ENCODE data around the gene ICE2. TPM values are rescaled to one million over a fixed set of nuclear protein-coding genes. Genes with fewer than 3 reads are reported as not detected.
"Not testable (repeated sequence)": the region's sequence is repeated elsewhere in the genome, so short reads cannot be mapped to it uniquely, and the experiment has no call there.

Gene ICE2
- polyA plus RNA-seq, 3 donors, result 10.0 to 27.0 (median 24.8) TPM

DNA sequence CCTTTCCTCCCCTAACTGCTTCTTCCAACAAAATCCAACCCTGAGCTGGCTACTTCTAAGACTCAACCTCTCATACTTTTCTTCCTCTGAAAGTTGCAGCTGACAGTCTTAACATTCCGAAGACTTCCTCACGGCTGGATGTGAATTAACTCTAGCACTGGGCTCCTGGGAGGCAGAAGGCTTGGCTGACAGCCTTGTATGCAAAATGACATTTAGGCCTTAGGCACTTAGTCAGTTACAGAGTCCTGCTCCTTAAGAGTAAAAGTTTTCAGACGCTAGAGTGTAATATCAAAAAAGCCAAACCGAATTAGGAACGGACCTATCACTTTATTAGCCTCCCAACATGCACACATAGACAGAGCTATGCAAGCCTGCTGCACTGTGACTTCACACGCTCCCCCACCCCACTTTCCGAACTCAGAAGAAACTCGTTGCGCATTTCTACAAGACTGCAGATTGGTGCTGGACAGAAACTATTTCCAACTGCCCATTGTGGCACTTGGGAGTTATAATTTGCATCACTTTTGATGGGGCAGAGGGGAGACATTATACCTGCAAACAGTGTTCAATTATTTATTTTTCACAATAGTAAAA is 65.6 kb downstream of the ICE2 start:
- no peak overlapping the region for H3K4me3 Mint-ChIP-seq
- no peaks in the 10 kb centered on the region for H3K9me3 ChIP-seq (replicated peaks in 1 of 2; ENCODE audit: control insufficient read depth in 1 of 2, insufficient read depth in 1 of 2, low read length in 2 of 2)
- H3K36me3 Mint-ChIP-seq, result no peaks in the 10 kb centered on the region
- no peak overlapping the region for H3K9ac ChIP-seq (ENCODE audit: insufficient read depth, low read length, poor library complexity, severe bottlenecking)
- DNase-seq, result no peak
- H3K36me3 ChIP-seq (replicated peaks in 1 of 2; ENCODE audit: control insufficient read depth in 1 of 2, insufficient read depth in 2 of 2, low read length in 2 of 2), result no peaks in the 10 kb centered on the region
- intact Hi-C loops (cut with micrococcal nuclease), result no loop called here
- H3K27me3 Mint-ChIP-seq (ENCODE audit: low read depth in 3 of 3), result peaks cover 0 to 4% (median 2%) of the 10 kb centered on the region in 3 donors
- no peaks in the 10 kb centered on the region for H3K27me3 ChIP-seq (ENCODE audit: control insufficient read depth in 2 of 2, insufficient read depth in 2 of 2, low read length in 2 of 2)
- H2AFZ ChIP-seq (ENCODE audit: insufficient read depth, low read depth, low read length, poor library complexity, severe bottlenecking), result no peak overlapping the region
- WGBS (ENCODE audit: insufficient coverage), result 100% methylated on average over 4 of the region's 9 CpGs
- no peaks in the 10 kb centered on the region for H3K79me2 ChIP-seq (ENCODE audit: insufficient read depth, low read length)
- peaks cover 19 to 24% of the 10 kb centered on the region in 2 donors for H3K4me1 ChIP-seq (ENCODE audit: control insufficient read depth in 1 of 2, insufficient read depth in 2 of 2, low read length in 2 of 2)
- no peak overlapping the region for H3K4me2 ChIP-seq (replicated peaks; ENCODE audit: extremely low read depth, low read length, poor library complexity, severe bottlenecking)
- H4K20me1 ChIP-seq (ENCODE audit: insufficient read depth, low read length), result no peaks in the 10 kb centered on the region
- H3K27ac ChIP-seq (ENCODE audit: low read depth in 1 of 2, low read length in 2 of 2), result no peak overlapping the region
- H3K9me3 Mint-ChIP-seq, result peaks cover 0 to 2% (median 0%) of the 10 kb centered on the region in 7 donors
- peak overlapping the region in 1 of 7 donors; percentile 23 for H3K27ac Mint-ChIP-seq
- no peak overlapping the region for H3K4me3 ChIP-seq (replicated peaks in 1 of 3; ENCODE audit: low read depth in 2 of 3, low read length in 3 of 3)
- TF ChIP-seq, protein P1, sequence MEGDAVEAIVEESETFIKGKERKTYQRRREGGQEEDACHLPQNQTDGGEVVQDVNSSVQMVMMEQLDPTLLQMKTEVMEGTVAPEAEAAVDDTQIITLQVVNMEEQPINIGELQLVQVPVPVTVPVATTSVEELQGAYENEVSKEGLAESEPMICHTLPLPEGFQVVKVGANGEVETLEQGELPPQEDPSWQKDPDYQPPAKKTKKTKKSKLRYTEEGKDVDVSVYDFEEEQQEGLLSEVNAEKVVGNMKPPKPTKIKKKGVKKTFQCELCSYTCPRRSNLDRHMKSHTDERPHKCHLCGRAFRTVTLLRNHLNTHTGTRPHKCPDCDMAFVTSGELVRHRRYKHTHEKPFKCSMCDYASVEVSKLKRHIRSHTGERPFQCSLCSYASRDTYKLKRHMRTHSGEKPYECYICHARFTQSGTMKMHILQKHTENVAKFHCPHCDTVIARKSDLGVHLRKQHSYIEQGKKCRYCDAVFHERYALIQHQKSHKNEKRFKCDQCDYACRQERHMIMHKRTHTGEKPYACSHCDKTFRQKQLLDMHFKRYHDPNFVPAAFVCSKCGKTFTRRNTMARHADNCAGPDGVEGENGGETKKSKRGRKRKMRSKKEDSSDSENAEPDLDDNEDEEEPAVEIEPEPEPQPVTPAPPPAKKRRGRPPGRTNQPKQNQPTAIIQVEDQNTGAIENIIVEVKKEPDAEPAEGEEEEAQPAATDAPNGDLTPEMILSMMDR (IDR thresholded peaks at IDR 0.05), result no peak
- H3K4me1 Mint-ChIP-seq, result peaks cover 16% of the 10 kb centered on the region

DNA sequence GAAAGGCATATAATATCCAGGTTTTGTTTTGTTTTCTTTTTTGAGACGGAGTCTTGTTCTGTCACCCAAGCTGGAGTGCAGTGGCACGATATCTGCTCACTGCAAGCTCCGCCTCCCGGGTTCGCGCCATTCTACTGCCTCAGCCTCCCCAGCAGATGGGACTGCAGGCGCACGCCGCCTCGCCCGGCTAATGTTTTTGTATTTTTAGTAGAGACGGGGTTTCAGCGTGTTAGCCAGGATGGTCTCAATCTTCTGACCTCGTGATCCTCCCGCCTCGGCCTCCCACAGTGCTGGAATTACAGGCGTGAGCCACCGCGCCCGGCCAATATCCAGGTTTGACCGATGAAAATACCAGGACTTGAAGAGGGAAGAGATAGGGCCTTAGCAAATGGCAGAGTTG is 66.1 kb downstream of the ICE2 start:
- H3K27ac ChIP-seq (ENCODE audit: low read depth in 1 of 2, low read length in 2 of 2); H3K4me3 ChIP-seq (replicated peaks in 1 of 3; ENCODE audit: low read depth in 2 of 3, low read length in 3 of 3); H3K9me3 Mint-ChIP-seq; H3K9me3 ChIP-seq (replicated peaks in 1 of 2; ENCODE audit: control insufficient read depth in 1 of 2, insufficient read depth in 1 of 2, low read length in 2 of 2); H4K20me1 ChIP-seq (ENCODE audit: insufficient read depth, low read length); H3K36me3 Mint-ChIP-seq; intact Hi-C loops (cut with micrococcal nuclease); H3K4me2 ChIP-seq (replicated peaks; ENCODE audit: extremely low read depth, low read length, poor library complexity, severe bottlenecking); H3K27ac Mint-ChIP-seq; H3K4me3 Mint-ChIP-seq; H3K36me3 ChIP-seq (replicated peaks in 1 of 2; ENCODE audit: control insufficient read depth in 1 of 2, insufficient read depth in 2 of 2, low read length in 2 of 2); H3K27me3 ChIP-seq (ENCODE audit: control insufficient read depth in 2 of 2, insufficient read depth in 2 of 2, low read length in 2 of 2); H3K79me2 ChIP-seq (ENCODE audit: insufficient read depth, low read length); DNase-seq; H3K9ac ChIP-seq (ENCODE audit: insufficient read depth, low read length, poor library complexity, severe bottlenecking); H3K27me3 Mint-ChIP-seq (ENCODE audit: low read depth in 3 of 3); H2AFZ ChIP-seq (ENCODE audit: insufficient read depth, low read depth, low read length, poor library complexity, severe bottlenecking): not testable (repeated sequence)
- H3K4me1 Mint-ChIP-seq, result peaks cover 16% of the 10 kb centered on the region
- H3K4me1 ChIP-seq (ENCODE audit: control insufficient read depth in 1 of 2, insufficient read depth in 2 of 2, low read length in 2 of 2), result peaks cover 20 to 24% of the 10 kb centered on the region in 2 donors
- whole genome bisulfite sequencing (ENCODE audit: insufficient coverage), result 93% methylated on average over 3 of the region's 21 CpGs
